ENCODE data around the gene SYNPO2.

Gene SYNPO2

GRCh38 chr4:119082661-119083060 lies 194.0 kb downstream of the SYNPO2 start:
- DNase-seq = no peak

GRCh38 chr4:119084513-119084912 lies 195.9 kb downstream of the SYNPO2 start:
- no peak for DNase-seq

GRCh38 chr4:119087121-119087520 lies 198.5 kb downstream of the SYNPO2 start:
- no peak for DNase-seq

- DNase-seq = no peak
Measured at GRCh38 chr4:119087656-119088055, 199.0 kb downstream of the SYNPO2 start.

- DNase-seq = no peak
Measured at GRCh38 chr4:119093042-119093827, 204.6 kb downstream of the SYNPO2 start.

GRCh38 chr4:119097282-119097900 lies 208.7 kb downstream of the SYNPO2 start:
- DNase-seq = no peak

- DNase-seq = no peak
Measured at GRCh38 chr4:119098306-119098705, 209.7 kb downstream of the SYNPO2 start.

GRCh38 chr4:119099227-119099810 lies 210.7 kb downstream of the SYNPO2 start:
- DNase-seq = no peak

- no peak for DNase-seq
Measured at GRCh38 chr4:119100655-119101054, 212.0 kb downstream of the SYNPO2 start.

GRCh38 chr4:119103263-119103662 lies 214.6 kb downstream of the SYNPO2 start:
- DNase-seq = no peak

- DNase-seq = no peak
Measured at GRCh38 chr4:119104644-119105273, 216.1 kb downstream of the SYNPO2 start.

- DNase-seq = no peak
Measured at GRCh38 chr4:119105605-119106004, 217.0 kb downstream of the SYNPO2 start.

- DNase-seq = no peak
Measured at GRCh38 chr4:119106036-119107000, 217.7 kb downstream of the SYNPO2 start.

GRCh38 chr4:119110121-119110520 lies 221.5 kb downstream of the SYNPO2 start:
- no peak for DNase-seq
